Measurements from ENCODE around the gene KRTAP5-3.
"Not testable (repeated sequence)": the region's sequence is repeated elsewhere in the genome, so short reads cannot be mapped to it uniquely, and the experiment has no call there.

Gene KRTAP5-3

GRCh38 chr11:1607901-1608300, 362 bp downstream of the KRTAP5-3 start:
- not testable (repeated sequence) for DNase-seq

GRCh38 chr11:1607156-1607845, 962 bp downstream of the KRTAP5-3 start:
- not testable (repeated sequence) for DNase-seq

DNA sequence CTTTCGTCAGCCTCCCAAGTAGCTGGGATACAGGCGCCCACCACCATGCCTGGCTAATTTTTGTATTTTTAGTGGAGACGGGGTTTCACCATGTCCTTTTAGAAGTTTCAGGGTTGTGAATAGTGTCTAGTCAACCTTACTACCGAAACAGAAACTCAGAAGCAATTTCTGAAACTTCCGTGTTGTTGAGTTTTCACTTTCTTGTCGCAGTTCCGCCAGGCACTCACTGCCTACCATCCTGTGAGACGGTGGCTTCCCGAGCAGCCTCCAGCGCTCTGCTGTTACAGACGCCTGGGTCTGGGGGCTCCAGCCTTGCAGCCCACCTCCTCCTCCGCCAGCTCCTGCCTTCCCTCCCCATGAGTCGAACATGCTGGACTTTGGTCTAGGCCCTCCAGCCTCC, 2.3 kb downstream of the KRTAP5-3 start:
- not testable (repeated sequence) for DNase-seq

DNA sequence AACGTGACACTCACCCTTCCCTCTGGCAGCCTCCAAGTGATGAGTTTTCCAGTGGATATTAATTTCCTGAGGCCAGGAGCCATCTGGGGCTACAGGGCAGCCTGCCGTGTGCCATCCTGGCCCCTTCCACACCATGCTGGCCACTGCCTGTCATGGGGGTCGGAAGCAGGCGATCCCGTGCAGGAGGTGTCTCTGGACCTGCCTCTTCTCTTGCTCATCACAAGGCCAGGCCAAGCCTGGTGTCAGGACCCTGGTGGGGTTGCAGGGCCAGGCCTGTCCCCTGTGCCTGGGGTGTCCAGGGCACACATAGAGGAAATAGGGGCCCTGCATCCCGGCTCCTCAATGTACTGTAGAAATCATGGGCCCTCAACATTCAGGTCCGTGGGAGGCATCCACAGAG, 3.6 kb downstream of the KRTAP5-3 start:
- no peak for DNase-seq

DNA sequence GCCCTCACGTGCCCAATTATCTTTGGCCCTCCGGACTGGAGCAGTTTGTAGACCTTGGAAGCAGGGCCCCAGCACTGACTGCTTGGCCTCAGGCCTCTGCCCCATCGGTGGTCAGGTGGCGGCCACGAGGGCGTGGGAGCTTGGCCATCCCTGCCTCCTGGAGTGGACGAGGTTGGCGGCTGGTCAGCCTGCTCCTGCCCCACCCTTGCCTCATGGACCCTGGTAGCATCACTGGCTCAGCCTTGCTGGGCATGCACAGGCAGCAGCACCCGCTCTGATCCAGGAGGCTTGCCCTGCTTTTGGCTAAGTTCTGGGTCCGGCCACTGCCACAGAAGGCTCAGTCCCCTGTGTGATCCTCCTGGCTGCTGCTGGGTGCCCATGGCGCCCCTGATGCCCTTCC, 4.1 kb downstream of the KRTAP5-3 start:
- no peak for DNase-seq

DNA sequence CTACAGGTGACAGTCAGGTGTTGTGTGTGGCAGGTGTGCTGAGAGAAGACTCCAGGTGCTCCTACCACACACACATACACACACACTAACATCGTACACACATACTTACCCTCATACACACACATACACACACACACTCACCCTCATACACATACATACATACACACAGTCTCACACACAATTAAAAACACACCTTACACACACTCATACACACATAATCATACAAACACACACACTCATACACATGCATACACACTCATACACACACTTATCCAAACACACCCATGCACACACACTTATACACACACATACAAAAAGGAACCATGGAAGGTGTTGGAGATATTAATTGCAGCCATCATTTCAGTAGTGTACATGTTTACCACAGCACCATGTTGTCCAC, 4.6 kb downstream of the KRTAP5-3 start:
- DNase-seq = no peak

DNA sequence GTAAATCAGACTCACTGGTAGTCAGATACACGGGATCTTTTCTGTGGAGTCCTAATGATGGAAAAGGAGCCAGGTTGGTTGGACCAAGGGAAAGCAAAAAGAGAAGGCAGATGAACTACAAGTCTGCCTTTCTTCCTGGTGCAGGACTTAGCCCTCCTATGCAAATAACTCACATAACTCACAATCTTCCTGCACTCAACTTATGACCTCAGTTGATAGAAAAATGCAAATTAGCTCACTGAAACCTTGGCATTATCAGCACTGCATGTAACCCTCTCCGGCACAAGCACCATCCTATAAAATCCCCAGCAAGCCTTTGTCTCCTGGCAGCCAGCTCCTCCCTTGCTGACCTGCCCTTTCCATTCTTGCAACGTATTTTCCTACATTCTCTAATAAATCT, 6.6 kb downstream of the KRTAP5-3 start:
- DNase-seq = not testable (repeated sequence)

GRCh38 chr11:1600626-1601025, 7.6 kb downstream of the KRTAP5-3 start:
- no peak for DNase-seq

- DNase-seq = no peak
Measured at GRCh38 chr11:1598816-1599215, 9.4 kb downstream of the KRTAP5-3 start.

- not testable (repeated sequence) for DNase-seq
Measured at GRCh38 chr11:1598406-1598805, 9.9 kb downstream of the KRTAP5-3 start.

- no peak for DNase-seq
Measured at GRCh38 chr11:1597994-1598380, 10.3 kb downstream of the KRTAP5-3 start, which contains the start of gene KRTAP5-2. TSS of gene KRTAP5-2 (minus strand) at chr11:1598294. CDS start at chr11:1598250, 44 bp downstream.

- DNase-seq = no peak
Measured at GRCh38 chr11:1597331-1597993, 10.8 kb downstream of the KRTAP5-3 start.

GRCh38 chr11:1596576-1597121, 11.6 kb downstream of the KRTAP5-3 start:
- DNase-seq = not testable (repeated sequence)

GRCh38 chr11:1595994-1596575, 12.2 kb downstream of the KRTAP5-3 start:
- not testable (repeated sequence) for DNase-seq

- no peak for DNase-seq
Measured at GRCh38 chr11:1592628-1593027, 15.6 kb downstream of the KRTAP5-3 start.

DNA sequence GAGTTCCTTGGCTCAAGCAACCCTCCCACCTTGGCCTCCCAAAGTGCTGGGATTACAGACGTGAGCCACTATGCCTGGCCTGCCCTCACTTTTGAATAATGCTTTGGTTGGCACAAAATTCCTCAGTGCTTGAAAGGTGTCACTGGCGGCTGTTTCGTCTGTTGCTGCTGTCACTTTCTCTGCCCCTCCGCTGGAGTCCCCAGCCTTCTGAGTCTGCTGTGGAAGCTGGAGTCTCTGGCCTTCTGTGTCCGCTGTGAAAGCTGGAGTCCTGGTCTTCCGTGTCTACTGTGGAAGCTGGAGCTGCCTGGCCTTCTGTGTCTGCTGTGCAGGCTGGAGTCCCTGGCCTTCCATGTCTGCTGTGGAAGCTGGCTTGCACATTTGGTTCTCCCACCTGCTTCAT, 18.3 kb downstream of the KRTAP5-3 start:
- no peak for DNase-seq

DNA sequence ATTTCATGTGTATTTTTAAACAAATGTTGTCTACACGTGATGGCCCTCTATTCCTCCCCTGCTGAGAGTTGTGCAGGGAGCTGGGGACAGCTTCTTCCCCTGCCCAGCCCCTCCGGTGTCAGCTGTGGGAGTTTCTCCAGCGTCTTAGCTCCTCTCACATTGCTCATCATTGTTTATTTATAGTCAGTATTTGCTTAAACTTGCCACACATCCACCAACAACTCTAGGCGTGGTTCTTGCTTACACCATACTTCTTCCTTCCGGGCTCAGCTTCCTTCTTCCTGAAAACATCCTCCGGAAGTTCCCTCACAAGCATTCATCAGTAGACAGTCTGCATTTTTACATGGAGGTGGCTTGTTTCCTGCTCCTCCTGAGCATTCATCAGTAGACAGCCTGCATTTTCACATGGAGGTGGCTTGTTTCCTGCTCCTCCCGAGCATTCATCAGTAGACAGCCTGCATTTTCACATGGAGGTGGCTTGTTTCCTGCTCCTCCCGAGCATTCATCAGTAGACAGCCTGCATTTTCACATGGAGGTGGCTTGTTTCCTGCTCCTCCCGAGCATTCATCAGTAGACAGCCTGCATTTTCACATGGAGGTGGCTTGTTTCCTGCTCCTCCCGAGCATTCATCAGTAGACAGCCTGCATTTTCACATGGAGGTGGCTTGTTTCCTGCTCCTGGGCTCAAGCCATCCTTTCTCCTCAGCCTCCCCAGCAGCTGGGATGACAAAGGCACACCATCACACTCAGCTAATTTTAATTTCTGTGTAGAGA, 18.9 kb downstream of the KRTAP5-3 start:
- not testable (repeated sequence) for DNase-seq

- DNase-seq = no peak
Measured at GRCh38 chr11:1586699-1587098, 21.6 kb downstream of the KRTAP5-3 start.

- not testable (repeated sequence) for DNase-seq
Measured at GRCh38 chr11:1584661-1585370, 23.4 kb downstream of the KRTAP5-3 start, which contains the start of gene KRTAP5-1. TSS of gene KRTAP5-1 (minus strand) at chr11:1585283. CDS start at chr11:1585249, 34 bp downstream.

DNA sequence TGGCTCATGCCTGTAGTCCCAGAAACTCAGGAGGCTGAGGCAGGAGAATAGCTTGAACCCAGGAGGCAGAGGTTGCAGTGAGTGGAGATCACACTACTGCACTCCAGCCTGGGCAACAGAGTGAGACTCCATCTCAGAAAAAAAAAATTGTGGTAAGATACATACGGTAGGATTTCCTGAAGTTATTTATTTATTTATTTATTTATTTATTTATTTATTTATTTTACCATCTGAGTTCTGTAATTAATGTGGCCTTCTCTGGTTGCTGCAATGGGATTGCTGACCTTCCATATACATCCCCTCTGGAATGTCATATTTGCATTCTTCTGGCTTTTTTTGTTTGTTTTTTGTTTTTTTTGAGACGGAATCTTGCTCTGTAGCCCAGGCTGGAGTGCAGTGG, 25.4 kb downstream of the KRTAP5-3 start:
- DNase-seq = not testable (repeated sequence)

- no peak for DNase-seq
Measured at GRCh38 chr11:1581976-1582375, 26.3 kb downstream of the KRTAP5-3 start.

DNA sequence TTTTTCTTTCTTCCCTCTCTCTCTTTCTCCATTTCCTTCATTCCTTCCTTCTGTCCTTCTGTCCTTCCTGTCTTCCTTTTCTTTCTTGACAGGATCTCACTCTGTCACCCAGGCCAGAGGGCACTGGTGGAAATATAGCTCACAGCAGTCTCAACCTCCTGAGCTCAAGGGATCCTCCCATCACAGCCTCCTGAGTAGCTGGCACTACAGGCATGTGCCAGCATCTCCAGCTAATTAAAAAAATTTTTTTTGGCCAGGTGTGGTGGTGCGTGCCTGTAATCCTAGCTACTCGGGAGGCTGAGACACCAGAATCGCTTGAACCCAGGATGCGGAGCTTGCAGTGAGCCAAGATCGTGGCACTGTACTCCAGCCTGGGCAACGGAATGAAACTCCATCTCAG, 31.4 kb downstream of the KRTAP5-3 start:
- no peak for DNase-seq
